ENCODE data around the gene TMC5.

DNA sequence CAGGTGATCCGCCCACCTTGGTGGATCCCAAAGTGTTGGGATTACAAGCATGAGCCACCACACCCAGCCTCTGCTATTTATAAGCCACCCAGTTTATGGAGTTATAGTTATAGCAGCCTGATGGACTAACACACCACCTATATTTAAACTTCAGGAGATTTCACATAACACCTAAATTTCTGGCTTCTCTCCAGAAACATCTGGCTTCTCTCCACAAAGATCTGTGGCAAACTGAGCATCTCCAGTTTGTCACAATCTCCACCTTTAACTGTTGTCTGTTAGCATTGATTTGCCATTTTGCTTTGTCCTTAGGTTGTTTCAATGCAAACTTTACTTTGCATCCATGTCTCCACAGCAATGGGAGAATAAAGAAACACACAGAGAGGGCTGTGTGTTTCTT lies 64.6 kb downstream of the TMC5 start:
- no peak for TF ChIP-seq CTCF (IDR thresholded peaks at IDR 0.05 in 4 of 5, conservative IDR thresholded peaks at IDR 0.05 in 1 of 5)
- no peak for TF ChIP-seq POLR2A (IDR thresholded peaks at IDR 0.05)

Data from gastrocnemius medialis (tissue), 4 donors.